HG03108 (cell line): ENCODE measurements around the gene PDP2.

Source experiments
- ATAC-seq: cut with Tn5 transposase; IDR thresholded peaks from one replicate; pipeline ENCODE4 v1.9.1; 2021; ENCODE audit warnings: moderate library complexity; ENCODE audit not compliant: unreplicated experiment

Gene PDP2, protein sequence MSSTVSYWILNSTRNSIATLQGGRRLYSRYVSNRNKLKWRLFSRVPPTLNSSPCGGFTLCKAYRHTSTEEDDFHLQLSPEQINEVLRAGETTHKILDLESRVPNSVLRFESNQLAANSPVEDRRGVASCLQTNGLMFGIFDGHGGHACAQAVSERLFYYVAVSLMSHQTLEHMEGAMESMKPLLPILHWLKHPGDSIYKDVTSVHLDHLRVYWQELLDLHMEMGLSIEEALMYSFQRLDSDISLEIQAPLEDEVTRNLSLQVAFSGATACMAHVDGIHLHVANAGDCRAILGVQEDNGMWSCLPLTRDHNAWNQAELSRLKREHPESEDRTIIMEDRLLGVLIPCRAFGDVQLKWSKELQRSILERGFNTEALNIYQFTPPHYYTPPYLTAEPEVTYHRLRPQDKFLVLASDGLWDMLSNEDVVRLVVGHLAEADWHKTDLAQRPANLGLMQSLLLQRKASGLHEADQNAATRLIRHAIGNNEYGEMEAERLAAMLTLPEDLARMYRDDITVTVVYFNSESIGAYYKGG

DNA sequence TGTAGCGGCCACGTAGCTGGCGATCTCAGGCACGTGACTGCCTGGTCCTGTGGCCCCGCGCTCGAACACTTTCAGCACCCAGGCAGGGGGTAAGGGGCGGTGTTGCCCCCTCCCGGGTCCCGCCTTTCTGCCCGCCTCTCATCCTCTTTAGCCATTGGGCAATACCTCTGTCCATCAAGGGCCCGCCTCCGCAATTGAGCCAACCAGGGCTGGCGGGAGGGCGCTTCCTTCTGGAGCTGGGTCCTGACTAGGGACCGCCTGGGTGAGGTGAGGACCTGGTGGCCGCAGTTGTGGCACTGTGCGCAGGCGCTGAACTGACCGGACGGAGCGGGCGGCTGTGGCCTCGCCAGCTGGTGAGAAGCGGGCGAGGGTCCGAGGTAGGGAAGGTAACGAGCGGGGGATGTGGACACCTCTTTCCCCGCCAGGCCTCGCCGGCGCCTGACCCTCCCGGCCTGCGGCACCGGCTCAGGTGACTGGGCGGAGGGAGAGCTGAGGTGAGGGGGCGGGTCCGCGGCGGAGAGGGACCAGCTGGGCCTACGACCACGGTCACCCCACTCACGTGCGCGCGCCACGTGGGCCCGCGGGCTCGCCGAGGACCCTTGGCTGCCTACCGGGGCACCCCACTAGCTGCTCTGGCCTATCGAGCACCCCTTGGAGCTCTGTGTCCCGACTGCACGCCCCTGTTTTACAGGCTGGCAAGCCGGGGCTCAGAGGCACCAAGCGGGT is at the start of gene PDP2:
PDP2 (plus strand) TSS at position 228 of the 726 bp plus-strand sequence. CDS start 3,770 bp downstream, outside the sequence.
- peak; percentile 92 for ATAC-seq

DNA sequence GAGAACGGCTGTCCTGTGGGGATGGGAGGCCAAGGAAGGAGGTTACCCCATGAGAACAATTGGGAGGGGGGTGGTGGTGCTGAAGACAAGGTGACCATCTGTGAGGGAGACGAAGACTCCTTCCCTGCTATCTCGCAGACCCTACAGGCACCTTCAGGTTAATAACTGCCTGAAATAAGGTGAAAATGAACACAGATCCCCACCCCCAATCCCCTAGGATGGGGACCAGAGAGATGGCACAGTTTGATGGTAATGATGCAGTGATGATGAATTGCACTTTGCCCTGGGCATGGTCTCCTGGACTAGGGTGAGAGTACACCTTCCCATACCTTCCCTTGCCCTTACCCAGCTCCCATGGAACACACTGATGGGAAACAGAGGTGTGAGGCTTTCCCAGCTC is 48.1 kb upstream of the PDP2 start:
- ATAC-seq, result no peak

DNA sequence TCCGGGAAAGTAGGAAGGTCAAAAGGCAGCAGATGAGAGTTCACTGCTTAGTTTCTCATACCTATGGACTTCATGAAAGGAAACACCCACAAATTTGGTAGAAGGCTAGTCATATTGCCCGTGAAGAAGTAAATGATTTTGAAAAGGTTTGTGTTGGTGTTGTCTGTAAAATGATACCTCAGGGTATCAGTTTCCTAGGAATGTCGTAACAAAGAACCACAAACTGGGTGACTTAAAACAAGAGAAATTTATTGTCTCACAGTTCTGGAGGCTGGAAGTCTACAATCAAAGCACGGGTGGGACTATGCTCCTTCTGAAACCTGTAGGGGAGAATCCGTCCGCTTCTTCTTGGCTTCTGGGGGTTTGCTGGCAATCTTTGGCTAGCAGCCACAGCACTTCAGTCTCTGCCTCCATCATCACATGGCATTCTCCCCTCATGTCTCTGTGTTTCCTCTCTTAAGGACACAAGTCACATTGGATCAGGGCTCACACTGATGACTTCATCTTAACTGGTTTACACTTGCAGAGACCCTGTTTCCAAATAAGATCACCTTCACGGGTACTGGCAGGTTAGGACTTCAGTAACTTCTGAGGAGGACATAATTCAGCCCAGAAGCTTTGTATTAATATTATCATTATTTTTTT is 47.5 kb upstream of the PDP2 start:
- no peak for ATAC-seq

DNA sequence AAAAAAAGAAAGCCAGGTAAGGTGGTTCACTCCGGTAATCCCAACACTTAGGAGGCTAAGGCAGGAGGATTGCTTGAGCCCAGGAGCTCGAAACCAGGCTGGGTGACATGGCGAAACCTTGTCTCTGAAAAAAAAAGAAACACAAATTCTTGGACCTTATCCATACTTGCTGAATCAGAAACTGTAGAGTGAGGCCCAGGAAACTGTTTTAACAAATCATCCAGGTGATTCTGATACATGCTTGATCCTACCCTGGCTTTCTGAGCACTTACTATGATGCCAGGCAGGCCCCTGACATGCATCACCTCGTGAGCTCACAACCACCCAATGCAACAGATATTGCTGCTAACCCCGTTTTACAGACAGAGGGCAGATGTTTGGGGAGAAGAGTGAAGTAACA is 45.6 kb upstream of the PDP2 start:
- ATAC-seq, result no peak

- ATAC-seq, result no peak
These were observed 39.4 kb upstream of the PDP2 start for GRCh38 chr16:66840883-66841282.

DNA sequence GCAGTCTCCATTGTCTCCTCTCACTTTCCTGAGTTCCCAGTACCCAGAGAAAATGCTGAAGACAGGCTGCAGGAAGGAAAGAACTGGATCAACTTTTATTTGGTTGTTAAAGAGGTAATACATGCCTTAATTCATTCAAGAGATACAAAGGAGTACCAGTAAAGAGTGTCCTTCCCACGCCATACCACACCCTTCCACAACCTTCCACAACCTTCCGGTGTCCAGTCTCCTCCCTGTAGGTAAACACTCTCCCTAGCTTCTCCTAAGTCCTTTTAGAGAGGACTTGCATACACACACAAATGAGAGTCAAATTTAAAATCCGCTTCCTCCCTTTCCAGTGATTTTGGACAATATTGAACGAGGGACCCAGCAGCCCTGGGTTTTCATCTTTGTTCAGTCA is 38.9 kb upstream of the PDP2 start:
- no peak for ATAC-seq

DNA sequence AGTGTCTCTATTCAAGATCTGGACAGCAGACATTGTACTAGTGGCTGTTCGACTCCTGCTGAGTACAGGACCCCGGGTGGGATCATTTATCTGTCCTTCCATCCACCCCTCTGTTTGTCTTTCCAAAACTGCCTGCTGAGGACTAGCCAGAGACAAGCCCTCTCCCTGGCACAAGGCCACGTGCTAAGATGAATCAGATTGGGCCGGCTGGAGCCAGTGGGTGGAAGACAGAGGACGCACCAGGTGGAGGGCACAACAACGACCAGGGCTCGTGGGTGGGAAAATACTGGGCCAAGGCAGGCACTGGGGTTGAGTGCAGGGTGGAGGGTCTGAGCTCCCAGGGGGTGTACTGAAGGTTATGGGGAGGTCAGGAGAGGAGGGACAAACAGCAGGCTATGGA is 37.5 kb upstream of the PDP2 start:
- ATAC-seq, result no peak

GRCh38 chr16:66843191-66843590 is 37.1 kb upstream of the PDP2 start:
- ATAC-seq, result no peak

DNA sequence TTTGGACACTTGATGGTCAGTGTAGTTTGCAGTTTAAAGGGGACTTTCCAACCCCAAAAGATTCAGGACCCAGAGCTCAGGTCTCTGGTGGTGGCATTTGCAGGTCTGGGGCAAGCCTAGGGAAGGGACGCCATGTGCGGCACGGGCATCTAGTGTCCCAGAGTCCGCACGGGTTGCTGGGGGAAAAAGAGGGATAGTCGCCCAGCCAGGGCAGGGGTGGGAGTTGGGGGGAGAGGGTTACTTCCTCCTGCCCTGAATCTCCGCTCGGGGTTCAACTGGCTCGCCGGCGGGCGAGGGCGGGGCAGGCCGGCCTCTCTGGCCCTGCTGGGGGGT is 36.3 kb upstream of the PDP2 start:
- no peak for ATAC-seq

- no peak for ATAC-seq
These were observed 35.8 kb upstream of the PDP2 start, which contains the start of gene CA7 for GRCh38 chr16:66844342-66845079. TSS of gene CA7 (plus strand) at chr16:66844414. CDS start at chr16:66844488, 74 bp downstream.

GRCh38 chr16:66845080-66845410 is 35.3 kb upstream of the PDP2 start:
- ATAC-seq, result no peak

DNA sequence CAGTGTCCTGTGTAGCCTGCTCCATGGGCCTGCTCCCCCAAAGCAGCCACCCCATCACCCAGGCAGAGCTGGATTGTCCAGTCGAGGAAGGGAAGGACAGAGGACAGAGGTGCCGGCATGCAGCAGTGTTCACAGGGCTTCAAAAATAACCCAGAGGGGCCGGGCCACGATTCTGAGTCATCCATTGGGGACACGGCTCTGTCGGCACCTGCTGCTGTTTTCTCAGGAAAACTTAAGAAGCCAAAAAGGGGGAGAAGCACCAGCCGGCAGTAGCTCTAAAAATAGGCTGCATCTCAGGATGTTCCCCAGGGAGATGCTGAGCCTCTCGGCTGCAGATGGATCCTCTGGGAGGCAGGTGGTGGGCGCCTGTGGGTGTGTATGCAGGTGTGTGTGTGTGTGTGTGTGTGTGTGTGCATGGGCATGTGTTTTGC is 34.5 kb upstream of the PDP2 start:
- ATAC-seq, result no peak

GRCh38 chr16:66846266-66846665 is 34.0 kb upstream of the PDP2 start:
- no peak for ATAC-seq

DNA sequence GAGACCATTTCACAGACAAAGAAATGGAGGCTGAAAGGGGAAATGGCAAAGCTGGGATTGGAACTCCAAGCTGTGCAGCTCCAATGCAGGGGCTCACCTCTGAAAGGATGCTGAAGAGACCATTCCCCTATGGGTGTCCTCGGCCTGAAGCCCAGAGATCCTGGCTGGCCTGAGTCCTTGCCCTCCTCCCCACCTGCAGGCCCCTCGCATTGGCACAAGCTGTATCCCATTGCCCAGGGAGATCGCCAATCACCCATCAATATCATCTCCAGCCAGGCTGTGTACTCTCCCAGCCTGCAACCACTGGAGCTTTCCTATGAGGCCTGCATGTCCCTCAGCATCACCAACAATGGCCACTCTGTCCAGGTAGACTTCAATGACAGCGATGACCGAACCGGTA is 33.5 kb upstream of the PDP2 start:
- no peak for ATAC-seq

- no peak for ATAC-seq
These were observed 32.7 kb upstream of the PDP2 start for GRCh38 chr16:66847533-66848067.

GRCh38 chr16:66848172-66848571 is 32.1 kb upstream of the PDP2 start:
- no peak for ATAC-seq

GRCh38 chr16:66849021-66849420 is 31.3 kb upstream of the PDP2 start:
- no peak for ATAC-seq

DNA sequence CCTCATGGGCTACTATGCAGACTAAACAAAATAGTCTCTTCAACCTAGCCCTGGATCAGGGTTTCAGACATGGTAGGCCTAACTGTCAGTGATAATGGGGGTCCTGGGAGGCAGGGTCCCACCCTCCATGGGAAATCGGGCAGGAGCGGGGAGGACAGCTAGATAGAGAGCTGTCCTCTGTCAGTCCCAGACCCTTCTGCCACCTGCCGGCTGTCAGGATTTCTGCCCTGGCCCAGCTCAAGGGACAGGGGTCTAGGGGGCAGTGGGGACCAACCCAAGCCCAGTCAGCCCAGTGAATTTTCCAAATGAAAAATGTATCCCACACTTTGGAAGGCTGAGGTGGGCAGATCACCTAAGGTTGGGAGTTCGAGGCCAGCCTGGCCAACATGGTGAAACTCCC is 30.8 kb upstream of the PDP2 start:
- no peak for ATAC-seq

- no peak for ATAC-seq
These were observed 30.1 kb upstream of the PDP2 start for GRCh38 chr16:66850115-66850815.
